NCI-H460 (cell line): Measurements from ENCODE around the gene TBC1D12. TPM values are rescaled to one million over a fixed set of nuclear protein-coding genes. Genes with fewer than 3 reads are reported as not detected.
"Not testable (repeated sequence)": the region's sequence is repeated elsewhere in the genome, so short reads cannot be mapped to it uniquely, and the experiment has no call there.

ENCODE experiments used
- DNase-seq: peaks from one replicate; pipeline ENCODE4 v3.0.0-alpha.2; 2016; ENCODE audit warnings: low read depth; ENCODE audit errors: extremely low read depth
- polyA plus RNA-seq: library from polyadenylated mRNA; depleted of rRNA; stranded (reverse); fragments of >200 nt; gene quantifications from 2 replicates; pipeline ENCODE4 v1.2.3, GENCODE V29; 2014; cell fraction: nucleus; rRNA removed
- total RNA-seq: library from RNA; depleted of rRNA; stranded (reverse); fragments of >200 nt; shearing (Covaris generic); gene quantifications from 2 replicates; pipeline ENCODE4 v1.2.3, GENCODE V29; 2014; rRNA removed

TBC1D12 gene
- total RNA-seq, result 13.6 and 15.2 TPM in 2 replicates
- polyA plus RNA-seq, result 7.5 and 12.0 TPM in 2 replicates

DNA sequence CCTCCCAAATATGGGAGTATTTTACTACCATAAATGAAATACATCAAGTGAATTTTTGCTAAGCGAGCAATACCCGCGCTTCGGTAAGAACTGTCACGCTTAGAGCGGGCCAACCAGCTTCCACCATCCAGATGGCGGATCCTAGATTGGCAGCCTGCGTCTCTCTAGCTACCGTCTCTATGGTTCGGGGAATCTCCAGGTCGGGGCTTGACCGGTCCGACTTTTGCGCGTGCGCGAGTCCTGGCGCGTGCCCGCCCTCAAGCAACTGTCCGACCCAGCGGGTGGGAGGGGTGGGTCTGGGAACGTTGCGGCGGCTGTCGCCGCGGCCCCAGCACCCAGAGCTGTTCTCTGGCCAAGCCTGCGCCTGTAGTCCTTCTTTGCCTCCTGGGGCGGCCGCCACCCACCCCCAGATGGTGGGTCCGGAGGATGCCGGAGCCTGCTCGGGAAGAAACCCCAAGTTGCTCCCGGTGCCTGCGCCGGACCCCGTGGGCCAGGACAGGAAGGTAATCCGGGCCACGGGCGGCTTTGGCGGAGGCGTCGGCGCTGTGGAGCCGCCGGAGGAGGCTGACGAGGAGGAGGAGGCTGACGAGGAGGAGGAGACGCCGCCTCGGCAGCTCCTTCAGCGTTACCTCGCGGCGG, at the start of gene TBC1D12:
Gene TBC1D12 (plus strand): TSS at position 338 of the 639 bp plus-strand sequence. CDS start 73 bp downstream, at position 411.
- DNase-seq, result peak; percentile 94

DNA sequence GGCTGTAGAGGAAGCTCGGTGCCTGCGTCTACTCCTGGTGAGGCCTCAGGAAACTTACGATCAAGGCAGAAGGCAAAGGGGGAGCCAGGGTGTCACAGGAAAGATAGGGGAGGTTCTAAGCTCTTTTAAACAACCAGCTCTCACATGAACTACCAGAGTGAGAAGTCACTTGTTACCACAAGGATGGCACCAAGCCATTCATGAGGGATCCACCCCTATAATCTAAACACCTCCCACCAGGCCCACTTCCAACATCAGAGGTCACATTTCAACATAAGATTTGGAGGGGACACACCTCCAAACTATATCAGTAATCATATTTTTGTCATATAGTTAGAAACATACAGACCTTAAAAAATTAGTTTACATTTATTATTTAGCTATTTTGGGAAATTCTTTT, 49.0 kb upstream of the TBC1D12 start:
- DNase-seq, result no peak

DNA sequence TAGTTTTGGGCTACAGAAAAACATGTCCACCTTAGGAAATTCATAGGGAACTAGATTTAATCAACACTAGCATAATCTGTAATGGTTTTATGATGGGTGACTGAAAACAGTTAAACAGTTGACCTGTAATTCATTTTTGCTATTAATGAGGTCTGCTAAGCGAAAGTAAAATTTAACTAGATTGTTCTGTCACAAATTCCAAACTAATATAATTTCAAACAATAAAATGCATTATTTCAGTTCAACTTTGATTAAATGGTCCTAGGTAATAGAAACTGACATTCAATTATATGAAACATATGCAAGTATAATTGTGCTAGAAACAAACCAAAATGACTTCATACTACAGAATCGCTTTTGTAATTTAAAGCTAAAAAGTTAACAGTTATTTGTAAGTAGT, 46.5 kb upstream of the TBC1D12 start:
- no peak for DNase-seq

DNA sequence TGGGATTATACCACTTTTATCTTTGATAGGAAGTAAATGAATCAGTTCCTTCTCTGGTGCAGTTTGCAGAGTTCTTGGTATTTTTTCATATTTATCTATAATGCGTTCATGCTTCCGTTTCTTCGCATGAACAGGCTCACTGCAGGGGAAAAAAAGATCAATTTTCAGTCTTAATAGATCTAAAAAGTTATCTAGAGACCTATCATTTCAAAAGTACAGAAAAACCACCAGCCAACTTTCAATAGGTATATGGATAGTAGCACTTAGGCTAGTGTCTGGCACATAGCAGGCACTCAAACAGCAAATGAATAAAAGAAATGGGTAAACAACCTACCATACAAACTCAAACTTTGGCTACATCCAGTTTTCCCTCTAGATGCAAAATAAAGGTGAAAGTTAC, 45.1 kb upstream of the TBC1D12 start:
- no peak for DNase-seq

DNA sequence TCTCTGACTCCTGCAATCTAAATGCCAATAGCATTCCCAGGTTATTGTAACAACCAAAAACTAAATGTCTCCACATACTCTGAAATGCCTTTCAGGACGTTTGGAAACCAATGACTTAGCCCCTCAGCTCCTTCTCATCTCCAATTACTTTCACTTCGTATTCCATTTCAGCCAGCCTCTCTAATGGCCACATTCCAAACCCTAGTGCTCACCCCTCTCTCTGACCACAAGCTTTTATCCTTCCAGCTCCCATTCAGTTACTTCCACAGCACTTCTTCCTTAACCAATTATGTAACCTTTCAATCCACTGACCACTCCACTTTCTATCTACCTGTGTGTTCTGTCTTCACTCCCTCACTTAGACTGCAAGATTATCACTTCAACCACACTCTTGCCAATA, 43.9 kb upstream of the TBC1D12 start:
- no peak for DNase-seq

DNA sequence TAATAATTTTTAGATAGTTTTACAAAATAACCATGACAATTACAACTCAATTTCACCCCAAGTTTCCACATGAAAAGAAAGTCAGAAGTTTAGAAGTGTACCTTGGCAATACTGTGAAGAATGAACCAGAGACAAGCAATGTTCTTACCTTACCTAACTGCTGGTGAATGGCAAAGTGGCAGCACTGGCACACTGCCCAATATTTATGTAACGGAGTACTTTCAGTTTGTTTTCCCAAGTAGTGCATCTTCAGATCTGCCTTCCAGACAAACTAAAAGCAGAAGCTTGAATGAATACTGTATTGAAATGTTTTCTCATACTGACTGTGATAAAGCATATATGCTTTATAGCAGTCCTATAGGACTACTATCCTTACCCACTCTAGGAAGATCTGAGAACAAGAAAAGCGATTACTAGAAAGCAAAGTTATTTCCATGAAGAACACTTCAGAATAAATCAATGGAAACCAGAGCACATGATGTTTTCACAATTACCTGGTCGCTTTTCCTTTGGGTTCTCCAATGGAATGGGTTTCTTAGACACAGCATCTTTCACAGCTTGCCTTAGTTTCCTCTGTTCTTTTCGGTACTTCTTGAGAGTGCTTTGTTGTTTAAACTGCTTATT, 41.1 kb upstream of the TBC1D12 start:
- peak; percentile 18 for DNase-seq

DNA sequence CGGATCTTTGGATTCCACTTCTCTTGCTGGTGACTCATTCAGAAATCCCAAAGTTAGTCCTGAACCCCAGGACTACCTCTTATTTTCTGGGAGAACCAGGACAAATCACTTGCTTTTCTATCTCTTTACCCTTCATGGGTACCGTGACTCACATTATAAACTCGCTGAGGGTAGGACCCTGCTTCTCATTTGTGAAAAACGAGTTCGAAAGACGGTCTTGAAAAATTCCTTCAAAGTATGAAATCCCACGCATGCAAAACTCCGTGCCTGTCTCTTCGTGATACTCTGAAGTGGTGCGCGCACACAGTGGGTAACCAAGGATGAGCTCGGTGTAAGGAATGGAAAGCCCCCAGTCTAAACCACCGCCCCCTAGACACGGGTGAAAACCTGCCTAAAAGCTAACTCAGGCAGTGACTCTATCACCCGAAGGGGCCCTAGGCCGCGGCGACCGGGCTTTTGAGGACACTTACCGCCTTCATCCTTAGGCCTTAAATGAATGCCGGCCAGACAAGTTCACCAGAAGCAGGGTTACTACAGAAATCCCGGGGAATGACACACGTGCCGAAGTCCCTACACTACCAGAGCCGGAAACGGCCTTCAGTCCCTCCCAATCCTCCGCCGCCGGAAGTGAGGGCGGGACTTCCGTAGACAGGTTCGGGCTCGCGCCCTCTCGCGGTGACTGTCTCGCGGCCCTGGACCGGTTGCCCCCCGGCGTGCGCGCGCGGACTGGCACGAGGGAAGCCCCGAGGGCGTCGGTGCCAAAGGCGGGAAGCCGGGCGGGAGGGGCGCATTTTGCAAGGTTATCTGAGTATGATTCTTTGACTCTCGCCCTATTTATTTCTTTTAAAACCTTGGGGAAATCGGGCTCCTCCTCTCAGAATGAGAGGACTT, 39.7 kb upstream of the TBC1D12 start, which contains the start of gene NOC3L:
Gene NOC3L (minus strand): TSS at position 580 of the 891 bp plus-strand sequence. CDS start 101 bp downstream, at position 479.
- peak; percentile 92 for DNase-seq

DNA sequence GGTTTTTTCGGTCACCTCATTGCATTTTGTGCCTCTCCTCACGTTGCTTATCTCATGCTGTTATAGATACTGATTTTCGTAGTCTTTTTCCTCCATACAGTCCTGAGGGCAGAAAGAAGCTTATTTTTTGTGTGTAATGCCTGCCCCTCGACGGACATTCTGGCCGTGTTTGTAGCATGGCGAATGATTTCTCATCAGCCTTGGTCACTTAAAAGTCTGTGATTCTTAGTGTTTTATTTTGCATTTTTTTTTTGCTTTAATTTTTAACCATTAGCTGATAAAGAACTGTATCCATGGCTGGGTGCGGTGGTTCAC, 39.1 kb upstream of the TBC1D12 start:
- DNase-seq, result no peak

DNA sequence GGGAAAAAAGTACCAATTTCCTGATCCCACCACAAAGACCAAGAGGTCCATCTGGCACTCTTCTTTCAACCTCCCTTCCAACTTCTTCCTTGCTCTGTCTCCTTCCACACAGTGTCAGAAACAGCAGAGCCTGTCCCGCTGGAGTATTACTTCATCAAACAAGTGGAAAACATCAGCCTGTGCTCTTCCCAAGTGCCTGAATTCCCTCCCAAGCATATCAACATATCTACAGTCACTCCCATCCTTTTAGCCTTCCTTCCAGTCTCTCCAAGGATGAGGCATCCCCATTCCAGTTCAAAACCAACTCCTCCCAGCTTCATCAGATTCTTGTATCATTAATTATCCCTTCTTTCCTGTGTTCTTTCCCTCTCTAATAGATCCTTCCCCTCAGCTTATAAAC, 37.9 kb upstream of the TBC1D12 start:
- no peak for DNase-seq

DNA sequence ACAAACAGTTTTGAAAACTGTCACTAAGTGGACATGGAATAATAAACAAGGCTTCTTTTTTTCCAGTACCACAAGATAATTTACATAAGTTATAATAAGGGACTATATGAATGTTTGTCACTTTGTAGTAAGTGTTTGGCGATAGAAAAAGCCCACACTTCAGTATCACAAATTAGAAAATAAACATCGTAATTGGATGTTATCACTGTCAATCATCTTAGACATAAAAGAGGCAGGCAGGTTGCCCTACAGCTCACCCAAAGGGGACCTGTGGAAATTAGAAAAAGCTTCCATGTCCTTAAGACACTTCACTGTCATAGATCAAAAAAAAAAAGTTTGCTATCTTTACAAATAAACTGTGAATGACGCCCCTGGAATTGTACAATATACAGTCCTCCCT, 36.0 kb upstream of the TBC1D12 start:
- DNase-seq, result no peak

DNA sequence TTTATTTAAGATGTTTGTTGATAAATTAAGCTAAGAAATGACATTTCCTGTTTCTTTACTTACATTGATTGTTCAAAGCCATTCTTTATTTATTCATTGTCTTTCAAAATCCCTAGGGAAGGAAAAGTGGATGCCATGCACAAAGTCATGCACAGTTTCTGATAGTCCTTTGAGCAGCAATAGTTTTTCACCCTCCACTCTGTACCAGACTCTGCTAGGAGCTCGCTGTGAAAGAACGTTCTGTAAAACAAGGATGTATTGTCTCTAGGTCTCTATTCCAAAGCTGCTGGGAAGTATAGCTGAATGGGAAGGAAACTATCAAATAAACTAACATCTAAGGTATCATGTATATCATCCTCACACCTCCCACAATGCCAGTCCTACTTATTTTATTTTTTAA, 31.8 kb upstream of the TBC1D12 start:
- DNase-seq, result no peak

DNA sequence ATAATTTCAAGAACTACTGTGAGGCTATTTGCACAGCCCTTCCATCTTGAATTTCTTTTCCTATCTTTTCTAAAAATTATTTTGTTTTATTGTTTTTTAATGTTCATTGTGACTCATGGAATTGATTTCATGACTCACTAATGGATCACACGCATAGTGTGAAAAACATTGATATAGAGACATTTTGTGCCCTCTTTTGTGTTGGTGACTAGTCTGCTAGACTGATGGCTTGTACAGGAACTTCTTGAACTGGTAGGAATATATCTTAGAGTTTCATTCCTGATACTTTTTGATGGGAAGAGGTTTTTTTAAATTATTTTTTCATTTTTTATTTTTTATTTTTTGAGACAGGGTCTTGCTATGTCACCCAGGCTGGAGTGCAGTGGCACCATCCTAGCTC, 27.0 kb upstream of the TBC1D12 start:
- DNase-seq, result no peak

DNA sequence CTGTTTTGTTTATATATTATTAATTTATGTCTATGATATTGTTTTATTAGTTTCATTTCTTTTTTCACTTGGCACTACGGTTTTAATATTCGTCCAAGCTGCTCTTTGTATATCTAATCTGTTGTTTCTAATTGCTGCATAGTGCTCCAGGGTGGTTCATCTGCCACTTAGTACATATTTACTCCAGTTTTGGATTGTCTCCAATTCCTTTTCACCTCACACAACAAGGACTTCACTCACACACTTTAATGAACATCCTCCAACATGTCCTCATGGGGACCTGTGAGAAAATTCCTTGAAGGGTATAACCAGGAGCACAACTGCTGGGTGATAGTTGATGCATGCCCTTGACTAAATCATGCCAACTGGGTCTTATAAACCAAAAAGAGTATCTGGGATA, 25.5 kb upstream of the TBC1D12 start:
- DNase-seq, result no peak

DNA sequence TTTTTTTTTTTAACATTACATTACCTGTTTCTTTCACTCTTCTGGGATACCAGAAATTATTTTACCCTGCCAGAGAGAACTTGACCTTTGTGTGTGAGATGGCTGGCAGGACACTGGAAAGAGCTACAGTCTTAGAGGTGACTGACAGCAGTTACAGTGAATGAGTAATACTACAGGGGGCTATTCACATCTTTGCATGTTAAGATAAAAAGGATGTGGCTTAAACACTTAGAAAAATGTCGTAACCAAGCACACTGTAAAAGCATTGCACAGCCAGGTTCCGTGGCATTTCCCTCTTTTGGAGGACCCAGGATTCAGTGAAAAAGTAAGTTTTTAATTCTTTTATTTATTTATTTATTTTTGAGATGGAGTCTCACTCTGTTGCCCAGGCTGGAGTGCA, 18.8 kb upstream of the TBC1D12 start:
- DNase-seq, result no peak

DNA sequence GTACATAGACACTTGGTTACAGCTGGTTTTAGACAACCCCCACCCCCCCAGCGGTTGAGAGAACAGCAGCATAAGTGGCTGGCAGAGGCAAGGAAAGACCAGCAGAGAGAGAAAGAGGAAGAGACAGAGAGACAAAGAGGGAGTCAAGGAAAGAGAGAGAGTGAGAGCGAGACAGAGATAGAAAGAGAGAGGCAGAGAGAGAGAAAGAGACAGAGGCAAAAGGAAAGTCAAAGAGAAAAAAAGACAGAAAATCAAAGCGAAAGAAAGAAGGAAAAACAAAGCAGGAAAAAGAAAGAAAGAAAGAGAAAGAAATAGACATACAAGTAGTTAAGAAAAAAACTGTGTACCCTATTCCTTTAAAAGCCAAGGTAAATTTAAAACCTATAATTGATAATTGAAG, 16.6 kb upstream of the TBC1D12 start:
- not testable (repeated sequence) for DNase-seq

DNA sequence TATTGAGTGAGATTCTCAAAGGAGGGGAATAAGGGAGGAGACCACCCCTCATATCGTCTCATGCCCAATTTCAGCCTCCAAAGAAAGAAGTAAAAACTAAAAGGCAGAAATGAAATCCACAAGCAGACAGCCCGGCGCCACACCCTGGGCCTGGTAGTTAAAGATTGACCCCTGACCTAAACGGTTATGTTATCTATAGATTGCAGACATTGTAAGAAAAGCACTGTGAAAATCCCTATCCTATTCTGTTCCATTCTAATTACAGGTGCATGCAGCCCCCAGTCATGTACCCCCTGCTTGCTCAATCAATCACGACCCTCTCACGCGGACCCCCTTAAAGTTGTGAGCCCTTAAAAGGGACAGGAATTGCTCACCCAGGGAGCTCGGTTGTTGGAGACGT, 10.2 kb upstream of the TBC1D12 start:
- DNase-seq, result not testable (repeated sequence)

DNA sequence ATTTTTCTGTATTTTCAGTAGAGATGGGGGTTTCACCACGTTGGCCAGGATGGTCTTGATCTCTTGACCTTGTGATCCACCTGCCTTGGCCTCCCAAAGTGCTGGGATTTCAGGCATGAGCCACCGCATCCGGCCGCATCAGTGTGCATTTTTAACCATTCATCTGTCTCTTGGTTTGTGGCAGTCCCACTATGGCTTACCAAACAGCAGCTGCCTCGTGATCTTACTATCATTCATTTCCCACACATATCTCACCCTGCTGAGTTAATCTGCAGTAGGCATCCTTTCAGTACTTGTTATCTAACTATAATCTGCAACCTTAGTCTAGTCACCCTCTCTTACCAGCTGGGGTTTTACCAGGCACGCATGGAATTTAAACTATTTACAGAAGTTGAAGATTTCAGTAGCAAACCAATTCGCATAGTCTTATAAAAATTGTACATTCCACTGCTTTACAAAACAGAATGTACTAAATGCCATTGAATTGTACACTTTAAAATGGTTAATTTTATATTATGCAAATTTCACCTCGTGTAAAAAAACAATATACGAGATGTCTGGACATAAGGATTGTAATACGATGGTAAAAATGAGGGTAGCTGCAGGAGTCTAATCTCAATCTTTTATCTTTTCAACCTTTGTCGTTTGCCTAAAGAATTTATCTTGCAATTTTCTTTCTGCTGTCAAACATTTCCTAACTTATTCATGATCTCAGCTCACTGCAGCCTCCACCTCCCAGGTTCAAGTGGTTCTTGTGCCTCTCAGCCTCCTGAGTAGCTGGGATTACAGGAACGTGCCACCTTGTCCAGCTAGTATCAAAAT, 4.6 kb upstream of the TBC1D12 start:
- no peak for DNase-seq

DNA sequence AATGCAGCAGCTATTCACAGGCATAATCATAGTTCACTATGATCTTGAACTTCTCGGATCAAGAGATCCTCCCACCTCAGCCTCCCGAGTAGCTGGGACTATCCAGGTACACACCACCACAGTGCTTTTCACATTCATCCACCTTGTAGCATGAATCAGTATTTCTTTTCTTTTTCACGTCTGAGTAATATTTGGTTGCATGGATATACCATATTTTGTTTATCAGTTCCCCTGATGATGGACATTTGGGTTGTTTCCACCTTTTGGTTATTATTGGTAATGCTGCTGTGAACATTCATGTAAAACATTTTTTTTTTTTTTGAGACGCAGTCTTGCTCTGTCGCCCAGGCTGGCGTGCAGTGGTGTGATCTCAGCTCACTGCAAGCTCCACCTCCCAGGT, 3.6 kb upstream of the TBC1D12 start:
- DNase-seq, result no peak

DNA sequence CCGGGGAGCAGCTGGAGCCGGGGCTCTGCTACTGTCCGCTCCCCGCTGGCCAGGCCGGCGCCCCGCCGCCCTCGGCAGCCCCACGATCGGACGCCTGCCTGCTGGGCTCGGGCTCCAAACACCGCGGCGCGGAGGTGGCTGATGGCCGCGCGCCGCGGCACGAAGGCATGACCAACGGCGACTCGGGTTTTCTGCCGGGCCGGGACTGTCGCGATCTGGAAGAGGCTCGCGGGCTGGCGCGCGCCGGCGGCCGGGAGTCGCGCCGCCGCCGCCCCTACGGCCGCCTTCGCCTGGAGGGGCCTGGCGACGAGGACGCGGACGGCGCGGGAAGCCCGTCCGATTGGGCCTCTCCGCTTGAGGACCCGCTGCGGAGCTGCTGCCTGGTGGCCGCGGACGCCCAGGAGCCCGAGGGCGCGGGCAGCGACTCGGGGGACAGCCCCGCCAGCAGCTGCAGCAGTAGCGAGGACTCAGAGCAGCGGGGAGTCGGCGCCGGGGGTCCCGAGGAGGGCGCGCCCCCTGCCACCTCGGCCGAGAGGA, 570 bp downstream of the TBC1D12 start:
- DNase-seq, result no peak
